Gastrocnemius medialis (tissue), 4 donors: ENCODE results near the gene TRIM52. TPM values are rescaled to one million over a fixed set of nuclear protein-coding genes. Genes with fewer than 3 reads are reported as not detected.
A peak's percentile ranks its signal among the peaks of the same experiment; 100 is the strongest.

ENCODE experiments used
- ATAC-seq, 2 donors: fragments of 150-250 bp; one replicate each; pipeline ENCODE4 v1.9.1; 2016
- DNase-seq, 2 donors: peaks; one replicate each; pipeline ENCODE4 v3.0.0-alpha.2; 2019
- H3K27ac ChIP-seq, 4 donors: fragments of 200-600 bp; sonication (generic); 1 replicate in 1 of 4; 2 replicates in 3 of 4; pipeline ENCODE4 v1.5.1; 2016 to 2018; ENCODE audit warnings: mild to moderate bottlenecking in 2 of 4, moderate library complexity in 1 of 4
- H3K27me3 ChIP-seq, 3 donors: fragments of 200-600 bp; sonication (generic) in 2 of 3; 1 replicate in 1 of 3; 2 replicates in 2 of 3; pipeline versions ENCODE4 v1.5.1 to v1.6.0; 2016 to 2019; ENCODE audit warnings: mild to moderate bottlenecking in 1 of 3, moderate library complexity in 1 of 3
- H3K36me3 ChIP-seq, 2 donors: fragments of 200-600 bp; sonication (generic) in 1 of 2; one replicate each; pipeline ENCODE4 v1.5.1; 2017 to 2018
- H3K4me1 ChIP-seq, 2 donors: fragments of 200-600 bp; sonication (generic) in 1 of 2; one replicate each; pipeline ENCODE4 v1.5.1; 2016 to 2017; ENCODE audit warnings: mild to moderate bottlenecking in 2 of 2
- H3K4me3 ChIP-seq, 4 donors: fragments of 200-600 bp; sonication (generic) in 3 of 4; 1 replicate in 1 of 4; 2 replicates in 3 of 4; pipeline ENCODE4 v1.5.1; 2016 to 2019; ENCODE audit warnings: mild to moderate bottlenecking in 2 of 4
- H3K9me3 ChIP-seq, 3 donors: fragments of 200-600 bp; sonication (generic) in 2 of 3; 1 replicate in 1 of 3; 2 replicates in 2 of 3; pipeline ENCODE4 v1.5.1; 2016 to 2019
- POLR2A ChIP-seq, 2 donors: fragments of 450-650 bp; IDR thresholded peaks; one replicate each; pipeline ENCODE4 v1.6.1; 2017; ENCODE audit warnings: antibody characterized with exemption in 2 of 2, mild to moderate bottlenecking in 2 of 2, moderate library complexity in 2 of 2
- in situ Hi-C, 4 donors: fragments of 200-750 bp; cut with MboI; loops; one replicate each; pipeline versions ENCODE4 v1.15.0 to v1.8.0; 2017; ENCODE audit warnings: low sequenced_read_pairs in 4 of 4
- intact Hi-C: fragments of 100-400 bp; cut with DNase I; formaldehyde crosslinking; loops from one replicate; pipeline ENCODE4 v1.15.1; 2023; ENCODE audit warnings: low total_unique reads
- total RNA-seq, 4 donors: library from RNA; depleted of rRNA; stranded (reverse); fragments of >200 nt; gene quantifications; one replicate each; pipeline versions ENCODE4 v1.1.0 to v1.2.3, GENCODE V29; 2016
- TF ChIP-seq, protein P1 (sequence below), 5 experiments: fragments of 450-650 bp in 3 of 5; fragments of 200-600 bp in 2 of 5; sonication (generic) in 2 of 5; IDR thresholded peaks in 4 of 5; conservative IDR thresholded peaks in 1 of 5; 1 replicate in 4 of 5; 2 replicates in 1 of 5; pipeline ENCODE4 v1.5.1; 2016 to 2019; ENCODE audit warnings: antibody characterized with exemption in 5 of 5, mild to moderate bottlenecking in 3 of 5, moderate library complexity in 3 of 5

The TRIM52 gene
- total RNA-seq, 4 donors from 2014 or later, result 1.3 to 4.9 (median 3.4) TPM

DNA sequence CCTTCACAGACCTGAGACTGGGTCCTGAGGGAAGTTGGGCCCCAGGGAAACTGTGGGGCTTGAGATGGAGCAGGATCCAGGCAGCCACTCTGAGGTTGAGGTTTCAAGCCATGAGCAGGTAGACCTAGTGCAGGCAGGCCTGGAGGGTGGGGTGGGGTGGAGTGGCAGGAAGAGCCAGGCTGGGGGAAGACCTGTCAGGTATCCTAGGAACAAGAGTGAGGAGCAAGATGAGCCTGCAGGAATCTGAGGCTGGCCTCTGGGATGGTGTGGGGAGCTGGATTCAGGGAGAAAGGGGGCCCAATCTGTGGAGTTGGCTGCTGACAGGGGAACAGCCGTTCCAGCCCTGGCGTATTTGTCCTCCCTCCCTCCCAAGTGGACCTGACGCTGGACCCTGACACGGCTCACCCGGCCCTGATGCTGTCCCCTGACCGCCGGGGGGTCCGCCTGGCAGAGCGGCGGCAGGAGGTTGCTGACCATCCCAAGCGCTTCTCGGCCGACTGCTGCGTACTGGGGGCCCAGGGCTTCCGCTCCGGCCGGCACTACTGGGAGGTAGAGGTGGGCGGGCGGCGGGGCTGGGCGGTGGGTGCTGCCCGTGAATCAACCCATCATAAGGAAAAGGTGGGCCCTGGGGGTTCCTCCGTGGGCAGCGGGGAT is 27.0 kb downstream of the TRIM52 start:
- H3K27me3 ChIP-seq, result no peaks in the 10 kb centered on the region
- H3K27ac ChIP-seq, result no peak overlapping the region
- ATAC-seq (no peak), DNase-seq (no peak)
- TF ChIP-seq POLR2A (IDR thresholded peaks at IDR 0.05), result no peak
- TF ChIP-seq, protein P1, sequence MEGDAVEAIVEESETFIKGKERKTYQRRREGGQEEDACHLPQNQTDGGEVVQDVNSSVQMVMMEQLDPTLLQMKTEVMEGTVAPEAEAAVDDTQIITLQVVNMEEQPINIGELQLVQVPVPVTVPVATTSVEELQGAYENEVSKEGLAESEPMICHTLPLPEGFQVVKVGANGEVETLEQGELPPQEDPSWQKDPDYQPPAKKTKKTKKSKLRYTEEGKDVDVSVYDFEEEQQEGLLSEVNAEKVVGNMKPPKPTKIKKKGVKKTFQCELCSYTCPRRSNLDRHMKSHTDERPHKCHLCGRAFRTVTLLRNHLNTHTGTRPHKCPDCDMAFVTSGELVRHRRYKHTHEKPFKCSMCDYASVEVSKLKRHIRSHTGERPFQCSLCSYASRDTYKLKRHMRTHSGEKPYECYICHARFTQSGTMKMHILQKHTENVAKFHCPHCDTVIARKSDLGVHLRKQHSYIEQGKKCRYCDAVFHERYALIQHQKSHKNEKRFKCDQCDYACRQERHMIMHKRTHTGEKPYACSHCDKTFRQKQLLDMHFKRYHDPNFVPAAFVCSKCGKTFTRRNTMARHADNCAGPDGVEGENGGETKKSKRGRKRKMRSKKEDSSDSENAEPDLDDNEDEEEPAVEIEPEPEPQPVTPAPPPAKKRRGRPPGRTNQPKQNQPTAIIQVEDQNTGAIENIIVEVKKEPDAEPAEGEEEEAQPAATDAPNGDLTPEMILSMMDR (IDR thresholded peaks at IDR 0.05 in 4 of 5, conservative IDR thresholded peaks at IDR 0.05 in 1 of 5), result no peak
- in situ Hi-C loops, result no loop called here
- no peaks in the 10 kb centered on the region for H3K4me1 ChIP-seq
- no peaks in the 10 kb centered on the region for H3K9me3 ChIP-seq
- H3K4me3 ChIP-seq, result no peak overlapping the region
- peaks cover 6 to 78% of the 10 kb centered on the region in 2 donors for H3K36me3 ChIP-seq
- intact Hi-C loops, result no loop called here

DNA sequence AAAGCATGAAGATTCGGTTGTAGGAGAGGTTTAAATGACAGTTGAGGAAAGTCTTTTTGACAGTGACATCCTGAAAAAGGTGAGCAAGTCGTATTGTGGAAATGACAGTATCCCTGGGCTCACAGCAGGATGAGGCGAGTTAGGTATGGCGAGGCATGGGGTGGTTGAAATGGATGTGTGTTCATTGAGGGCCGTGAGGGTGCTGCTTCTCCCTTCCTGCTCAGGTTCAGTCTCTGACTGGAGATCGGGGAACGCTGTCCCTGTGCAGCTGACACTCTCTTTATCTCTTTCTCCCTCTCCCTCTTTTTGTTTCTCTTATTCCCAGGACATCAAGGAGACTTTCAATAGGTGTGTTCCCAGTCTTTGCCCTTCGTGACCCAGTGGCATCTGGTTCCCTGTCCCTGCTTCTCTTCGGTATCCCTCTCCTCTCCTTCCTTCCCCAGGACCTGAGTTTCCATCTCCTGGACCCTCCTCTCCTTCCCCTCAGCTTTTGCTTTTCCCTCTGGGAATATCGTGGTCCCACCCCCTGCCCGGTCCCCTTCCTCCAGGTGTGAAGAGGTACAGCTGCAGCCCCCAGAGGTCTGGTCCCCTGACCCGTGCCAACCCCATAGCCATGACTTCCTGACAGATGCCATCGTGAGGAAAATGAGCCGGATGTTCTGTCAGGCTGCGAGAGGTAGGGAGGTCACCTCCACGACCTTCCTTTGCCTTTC is 27.7 kb downstream of the TRIM52 start:
- Histone ChIP-seq H3K27ac (no peak overlapping the region), H3K4me3 (no peak overlapping the region), H3K4me1 (no peaks in the 10 kb centered on the region), H3K27me3 (no peaks in the 10 kb centered on the region), H3K36me3 (peaks cover 6 to 72% of the 10 kb centered on the region in 2 donors), H3K9me3 (no peaks in the 10 kb centered on the region)
- TF ChIP-seq, protein P1 (IDR thresholded peaks at IDR 0.05 in 4 of 5, conservative IDR thresholded peaks at IDR 0.05 in 1 of 5), result no peak
- TF ChIP-seq POLR2A (IDR thresholded peaks at IDR 0.05), result no peak
- in situ Hi-C loops, result no loop called here
- intact Hi-C loops, result no loop called here
- ATAC-seq (no peak), DNase-seq (no peak)

DNA sequence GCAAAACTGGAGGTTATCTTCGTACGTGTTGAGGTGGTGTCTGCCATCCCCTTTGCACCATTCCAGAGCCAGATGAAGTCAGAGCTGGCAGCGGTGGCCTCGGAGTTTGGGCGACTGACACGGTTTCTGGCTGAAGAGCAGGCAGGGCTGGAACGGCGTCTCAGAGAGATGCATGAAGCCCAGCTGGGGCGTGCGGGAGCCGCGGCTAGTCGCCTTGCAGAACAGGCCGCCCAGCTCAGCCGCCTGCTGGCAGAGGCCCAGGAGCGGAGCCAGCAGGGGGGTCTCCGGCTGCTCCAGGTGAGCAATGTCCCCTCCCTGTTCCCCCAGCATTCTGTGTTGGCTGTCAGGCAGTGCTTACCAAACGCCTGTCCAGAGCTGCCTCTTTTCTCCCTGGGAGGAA is 28.4 kb downstream of the TRIM52 start:
- in situ Hi-C loops, result no loop called here

DNA sequence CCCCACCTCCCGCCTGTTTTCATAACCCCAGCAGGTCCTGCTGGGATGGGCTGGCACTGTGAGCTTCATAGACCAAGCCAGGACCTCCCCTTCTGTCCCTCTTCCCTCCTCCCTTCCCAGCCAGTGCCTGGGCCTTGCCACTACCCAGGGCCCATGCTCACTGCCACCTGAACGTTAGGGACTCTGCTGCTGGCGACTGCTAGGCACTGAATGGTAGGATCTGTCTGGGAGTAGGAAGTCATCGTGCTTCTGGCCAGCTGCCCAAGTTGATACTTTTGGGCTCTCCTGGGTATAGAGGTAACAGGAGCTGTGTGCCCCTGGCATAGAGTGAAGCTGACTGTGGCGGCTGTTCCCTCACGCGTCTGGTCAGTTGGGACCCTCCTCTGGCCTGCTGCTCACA is 29.5 kb downstream of the TRIM52 start:
- Histone ChIP-seq H3K4me1 (peaks cover 2 to 3% of the 10 kb centered on the region in 2 donors), H3K9me3 (no peaks in the 10 kb centered on the region), H3K27ac (no peak overlapping the region), H3K36me3 (peaks cover 0 to 60% of the 10 kb centered on the region in 2 donors), H3K4me3 (no peak overlapping the region), H3K27me3 (no peaks in the 10 kb centered on the region)
- TF ChIP-seq, protein P1 (IDR thresholded peaks at IDR 0.05 in 4 of 5, conservative IDR thresholded peaks at IDR 0.05 in 1 of 5), result no peak
- no peak for TF ChIP-seq POLR2A (IDR thresholded peaks at IDR 0.05)
- no peak for ATAC-seq
- intact Hi-C loops (no loop called here), in situ Hi-C loops (no loop called here)
- no peak for DNase-seq

More for the DNA sequence above, 28.4 kb downstream of the TRIM52 start:
- peak in 1 of 2 donors; percentile 18 for ATAC-seq
- Histone ChIP-seq H3K4me1 (no peaks in the 10 kb centered on the region), H3K27me3 (no peaks in the 10 kb centered on the region), H3K9me3 (no peaks in the 10 kb centered on the region), H3K4me3 (no peak overlapping the region), H3K36me3 (peaks cover 6 to 65% of the 10 kb centered on the region in 2 donors), H3K27ac (no peak overlapping the region)
- DNase-seq, result peak in 1 of 2 donors; percentile 44
- TF ChIP-seq, protein P1 (IDR thresholded peaks at IDR 0.05 in 4 of 5, conservative IDR thresholded peaks at IDR 0.05 in 1 of 5), result no peak
- TF ChIP-seq POLR2A (IDR thresholded peaks at IDR 0.05), result no peak
- intact Hi-C loops, result no loop called here
